Ovary (tissue), 3 donors: ENCODE data around the gene KRTAP15-1.

ENCODE experiments used
- POLR2A ChIP-seq: fragments of 450-650 bp; IDR thresholded peaks from one replicate; pipeline ENCODE4 v1.6.1; 2017; ENCODE audit warnings: antibody characterized with exemption, mild to moderate bottlenecking, moderate library complexity
- TF ChIP-seq, protein P1 (sequence below), 3 donors: fragments of 450-650 bp in 2 of 3; fragments of 200-600 bp in 1 of 3; IDR thresholded peaks; one replicate each; pipeline versions ENCODE4 v1.5.1 to v1.8.0; 2016 to 2022; ENCODE audit warnings: antibody characterized with exemption in 3 of 3, mild to moderate bottlenecking in 1 of 3
- donor health status: DM: no; HTN: no; CAD: no.

DNA sequence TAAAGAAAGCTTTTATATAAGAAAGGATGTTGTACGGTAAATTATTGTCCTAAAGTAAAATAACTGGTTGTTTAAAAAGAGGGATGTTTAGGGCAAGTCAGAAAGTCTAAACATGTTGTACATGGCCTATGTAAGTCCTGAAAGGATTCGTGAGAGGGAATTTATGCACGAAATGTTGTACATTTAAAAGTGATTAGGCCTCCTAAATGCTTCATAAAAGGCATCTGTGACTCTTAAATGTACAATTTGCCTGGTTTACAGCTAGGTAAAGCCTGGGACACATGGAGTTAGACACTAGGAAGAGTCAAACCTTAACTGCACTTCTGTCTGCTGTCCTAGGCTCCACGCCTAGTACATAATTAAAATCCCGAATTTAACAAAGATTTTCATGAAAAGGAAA lies 24.1 kb upstream of the KRTAP15-1 start:
- TF ChIP-seq POLR2A, result no peak
- TF ChIP-seq, protein P1, sequence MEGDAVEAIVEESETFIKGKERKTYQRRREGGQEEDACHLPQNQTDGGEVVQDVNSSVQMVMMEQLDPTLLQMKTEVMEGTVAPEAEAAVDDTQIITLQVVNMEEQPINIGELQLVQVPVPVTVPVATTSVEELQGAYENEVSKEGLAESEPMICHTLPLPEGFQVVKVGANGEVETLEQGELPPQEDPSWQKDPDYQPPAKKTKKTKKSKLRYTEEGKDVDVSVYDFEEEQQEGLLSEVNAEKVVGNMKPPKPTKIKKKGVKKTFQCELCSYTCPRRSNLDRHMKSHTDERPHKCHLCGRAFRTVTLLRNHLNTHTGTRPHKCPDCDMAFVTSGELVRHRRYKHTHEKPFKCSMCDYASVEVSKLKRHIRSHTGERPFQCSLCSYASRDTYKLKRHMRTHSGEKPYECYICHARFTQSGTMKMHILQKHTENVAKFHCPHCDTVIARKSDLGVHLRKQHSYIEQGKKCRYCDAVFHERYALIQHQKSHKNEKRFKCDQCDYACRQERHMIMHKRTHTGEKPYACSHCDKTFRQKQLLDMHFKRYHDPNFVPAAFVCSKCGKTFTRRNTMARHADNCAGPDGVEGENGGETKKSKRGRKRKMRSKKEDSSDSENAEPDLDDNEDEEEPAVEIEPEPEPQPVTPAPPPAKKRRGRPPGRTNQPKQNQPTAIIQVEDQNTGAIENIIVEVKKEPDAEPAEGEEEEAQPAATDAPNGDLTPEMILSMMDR (IDR thresholded peaks at IDR 0.05), result no peak
